HCT116 (cell line): Measurements from ENCODE around the gene CDH10. TPM values are rescaled to one million over a fixed set of nuclear protein-coding genes. Genes with fewer than 3 reads are reported as not detected.

Experiments
- ATAC-seq: fragments of 200-7000 bp; cut with Tn5 transposase; 2 replicates; pipeline ENCODE4 v1.9.1; 2020; ENCODE audit warnings: mild to moderate bottlenecking, moderate library complexity
- BruUV-seq: library from RNA; stranded (reverse); fragments of 400-500 nt; replicated peaks from 2 replicates; lab custom pipeline; 2021; lab: Mats Ljungman, UMichigan
- CTCF ChIA-PET: fragments of 300-600 bp; sonication (Branson Sonifier 250); formaldehyde crosslinking; loops from one replicate; lab custom pipeline; 2021; ENCODE audit warnings: antibody characterized with exemption; lab: Charles Lee
- POLR2A ChIA-PET: fragments of 300-600, 350-600 bp; sonication (Branson Sonifier 250); formaldehyde crosslinking; loops from one replicate; lab custom pipeline; 2021; ENCODE audit warnings: antibody characterized with exemption; lab: Charles Lee
- RAD21 ChIA-PET, 2 experiments: fragments of 300-600 bp; sonication (Branson Sonifier 250); formaldehyde crosslinking; loops; one replicate each; lab custom pipeline; 2023; ENCODE audit warnings: low total read pairs in 2 of 2; ENCODE audit not compliant: uncharacterized antibody in 2 of 2, unreplicated experiment in 2 of 2, low non-redundant PET in 1 of 2; lab: Charles Lee
- DNase-seq: peaks from one replicate; pipeline ENCODE4 v3.0.0-alpha.2; 2010; ENCODE audit warnings: low read depth, low spot score
- H2AFZ ChIP-seq: fragments of 200-600 bp; shearing (Covaris generic), sonication (generic); 2 replicates; pipeline ENCODE4 v1.6.1; 2017; ENCODE audit warnings: low read depth, mixed run types, mixed read lengths, antibody characterized with exemption, low read length; ENCODE audit not compliant: poor library complexity, severe bottlenecking
- H3K27ac ChIP-seq: 2 replicates; pipeline ENCODE4 v1.5.1; 2012; ENCODE audit warnings: low read depth, low read length
- H3K27me3 ChIP-seq: fragments of 200-600 bp; sonication (generic); 2 replicates; pipeline ENCODE4 v1.6.1; 2016; ENCODE audit warnings: mixed run types, low read length, mixed read lengths; ENCODE audit not compliant: insufficient read depth
- H3K36me3 ChIP-seq, 2 experiments: fragments of 200-500 bp in 1 of 2; fragments of 200-600 bp in 1 of 2; sonication (Bioruptor generic) in 1 of 2; sonication (generic) in 1 of 2; 2 replicates each; pipeline versions ENCODE4 v1.5.1 to v1.6.1; 2014 to 2016; ENCODE audit warnings: low read length in 2 of 2, inconsistent platforms in 1 of 2, mixed read lengths in 1 of 2, mixed run types in 1 of 2; ENCODE audit not compliant: insufficient read depth in 2 of 2, control insufficient read depth in 1 of 2
- H3K4me1 ChIP-seq, 2 experiments: fragments of 200-600 bp in 1 of 2; sonication (generic) in 1 of 2; 2 replicates each; pipeline versions ENCODE4 v1.5.1 to v1.6.1; 2012 to 2017; ENCODE audit warnings: low read length in 2 of 2, inconsistent platforms in 1 of 2, mild to moderate bottlenecking in 1 of 2, mixed read lengths in 1 of 2, mixed run types in 1 of 2, moderate library complexity in 1 of 2; ENCODE audit not compliant: insufficient read depth in 2 of 2, control insufficient read depth in 1 of 2
- H3K4me2 ChIP-seq: fragments of 200-600 bp; sonication (generic); 2 replicates; pipeline ENCODE4 v1.6.1; 2017; ENCODE audit warnings: mixed run types, low read length, mixed read lengths
- H3K4me3 ChIP-seq, 2 experiments: fragments of 200-600 bp in 1 of 2; sonication (generic) in 1 of 2; replicated peaks in 1 of 2; 2 replicates each; pipeline ENCODE4 v1.5.1; 2011 to 2016; ENCODE audit warnings: low read length in 2 of 2, control low read depth in 1 of 2, low read depth in 1 of 2, mild to moderate bottlenecking in 1 of 2, mixed read lengths in 1 of 2, mixed run types in 1 of 2
- H3K79me2 ChIP-seq: fragments of 200-600 bp; sonication (generic); 2 replicates; pipeline ENCODE4 v1.6.1; 2017; ENCODE audit warnings: mild to moderate bottlenecking, mixed run types, low read length, moderate library complexity, mixed read lengths; ENCODE audit not compliant: insufficient read depth
- H3K9ac ChIP-seq: fragments of 200-600 bp; sonication (generic); 2 replicates; pipeline ENCODE4 v1.6.1; 2016; ENCODE audit warnings: low read length, mixed read lengths
- H3K9me2 ChIP-seq: fragments of 200-600 bp; sonication (generic), shearing (Covaris generic); 2 replicates; pipeline ENCODE4 v1.6.1; 2017; ENCODE audit warnings: mixed run types, mild to moderate bottlenecking, moderate library complexity; ENCODE audit not compliant: insufficient read depth
- H3K9me3 ChIP-seq, 2 experiments: fragments of 200-500 bp in 1 of 2; fragments of 200-600 bp in 1 of 2; sonication (Bioruptor generic) in 1 of 2; sonication (generic) in 1 of 2; 2 replicates each; pipeline ENCODE4 v1.6.1; 2014 to 2017; ENCODE audit warnings: low read length in 2 of 2, mixed read lengths in 2 of 2, inconsistent platforms in 1 of 2, low read depth in 1 of 2, mild to moderate bottlenecking in 1 of 2, mixed run types in 1 of 2, moderate library complexity in 1 of 2; ENCODE audit not compliant: control insufficient read depth in 1 of 2, insufficient read depth in 1 of 2
- H4K20me1 ChIP-seq: fragments of 200-600 bp; sonication (generic), shearing (Covaris generic); 2 replicates; pipeline ENCODE4 v1.6.1; 2017; ENCODE audit warnings: mixed run types, mild to moderate bottlenecking, moderate library complexity; ENCODE audit not compliant: insufficient read depth
- CBX3 ChIP-seq: IDR thresholded peaks from 2 replicates; pipeline ENCODE4 v1.6.1; 2012; ENCODE audit warnings: low read depth
- CEBPB ChIP-seq: IDR thresholded peaks from 2 replicates; pipeline ENCODE4 v1.6.1; 2012; ENCODE audit warnings: low read depth
- CTCF ChIP-seq, 3 experiments: fragments of 200-600 bp in 1 of 3; sonication (generic) in 1 of 3; IDR thresholded peaks in 2 of 3; conservative IDR thresholded peaks in 1 of 3; 2 replicates each; pipeline ENCODE4 v1.5.1; 2012 to 2017; ENCODE audit warnings: low read depth in 2 of 3, low read length in 2 of 3, antibody characterized with exemption in 1 of 3, borderline replicate concordance in 1 of 3, control low read depth in 1 of 3, mild to moderate bottlenecking in 1 of 3, mixed read lengths in 1 of 3, mixed run types in 1 of 3, moderate library complexity in 1 of 3; ENCODE audit not compliant: insufficient read depth in 1 of 3
- EGR1 ChIP-seq: IDR thresholded peaks from 2 replicates; pipeline ENCODE4 v1.6.1; 2012; ENCODE audit warnings: low read depth
- POLR2A ChIP-seq: IDR thresholded peaks from 2 replicates; pipeline ENCODE4 v1.7.0; 2011; ENCODE audit warnings: borderline replicate concordance; ENCODE audit not compliant: insufficient read depth, insufficient read length; ENCODE audit errors: extremely low read depth
- POLR2AphosphoS5 ChIP-seq: IDR thresholded peaks from 2 replicates; pipeline ENCODE4 v1.6.1; 2011; ENCODE audit warnings: mild to moderate bottlenecking, low read depth, low read length, moderate library complexity
- SRF ChIP-seq: IDR thresholded peaks from 2 replicates; pipeline ENCODE4 v1.6.1; 2012; ENCODE audit warnings: low read depth
- TCF7L2 ChIP-seq: IDR thresholded peaks from 2 replicates; pipeline ENCODE4 v1.7.0; 2011; ENCODE audit warnings: borderline replicate concordance, inconsistent platforms; ENCODE audit not compliant: insufficient read depth, insufficient read length; ENCODE audit errors: extremely low read depth
- ZNF274 ChIP-seq: fragments of 200-500 bp; sonication (Bioruptor generic); IDR thresholded peaks from 2 replicates; pipeline ENCODE4 v1.6.1; 2014; ENCODE audit warnings: mild to moderate bottlenecking, low read depth, low read length, inconsistent platforms
- intact Hi-C: fragments of 100-400 bp; cut with micrococcal nuclease; formaldehyde crosslinking; loops from 2 replicates; pipeline ENCODE4 v1.10.0; 2022
- total RNA-seq: library from RNA; stranded (reverse); gene quantifications from one replicate; pipeline ENCODE4 v1.2.1, GENCODE V29; 2021; ENCODE audit not compliant: unreplicated experiment
- TF ChIP-seq, protein P1 (sequence below): IDR thresholded peaks from 2 replicates; pipeline ENCODE4 v1.6.1; 2012; ENCODE audit warnings: low read depth
- TF ChIP-seq, protein P2 (sequence below): IDR thresholded peaks from 2 replicates; pipeline ENCODE4 v1.6.1; 2012
- TF ChIP-seq, protein P3 (sequence below): IDR thresholded peaks from 2 replicates; pipeline ENCODE4 v1.6.1; 2011; ENCODE audit warnings: mild to moderate bottlenecking, low read length, moderate library complexity; ENCODE audit not compliant: insufficient replicate concordance; ENCODE audit errors: extremely low read depth

The CDH10 gene
- total RNA-seq, 1 experiment from 2014 or later: not detected

GRCh38 chr5:24624872-24625271 is 19.9 kb downstream of the CDH10 start:
- ChIA-PET POLR2A (no interaction called here), CTCF (no interaction called here), RAD21 (no interaction called here)
- no peak overlapping the region for H3K4me2 ChIP-seq
- H3K4me1 ChIP-seq: no peaks in the 10 kb centered on the region
- no peaks in the 10 kb centered on the region for H3K36me3 ChIP-seq
- no peaks in the 10 kb centered on the region for H3K27me3 ChIP-seq
- H4K20me1 ChIP-seq: no peaks in the 10 kb centered on the region
- H3K9me2 ChIP-seq: no peaks in the 10 kb centered on the region
- H3K9ac ChIP-seq: no peak overlapping the region
- no peak overlapping the region for H2AFZ ChIP-seq
- ATAC-seq (no peak), DNase-seq (no peak)
- no peaks in the 10 kb centered on the region for H3K79me2 ChIP-seq
- no peak overlapping the region for H3K4me3 ChIP-seq
- no TSS peak for BruUV-seq
- intact Hi-C loops: no loop called here
- no peak overlapping the region for H3K27ac ChIP-seq
- H3K9me3 ChIP-seq: peaks cover 0 to 29% of the 10 kb centered on the region in 2 experiments; a peak in 2 of 4 replicates
- TF ChIP-seq POLR2AphosphoS5: no peak
- TF ChIP-seq CTCF (IDR thresholded peaks at IDR 0.05 in 2 of 3, conservative IDR thresholded peaks at IDR 0.05 in 1 of 3; ENCODE audit: borderline replicate concordance in 1 of 3, insufficient read depth in 1 of 3, low read depth in 2 of 3, low read length in 2 of 3): no peak
- TF ChIP-seq CEBPB: no peak
- TF ChIP-seq, protein P1, sequence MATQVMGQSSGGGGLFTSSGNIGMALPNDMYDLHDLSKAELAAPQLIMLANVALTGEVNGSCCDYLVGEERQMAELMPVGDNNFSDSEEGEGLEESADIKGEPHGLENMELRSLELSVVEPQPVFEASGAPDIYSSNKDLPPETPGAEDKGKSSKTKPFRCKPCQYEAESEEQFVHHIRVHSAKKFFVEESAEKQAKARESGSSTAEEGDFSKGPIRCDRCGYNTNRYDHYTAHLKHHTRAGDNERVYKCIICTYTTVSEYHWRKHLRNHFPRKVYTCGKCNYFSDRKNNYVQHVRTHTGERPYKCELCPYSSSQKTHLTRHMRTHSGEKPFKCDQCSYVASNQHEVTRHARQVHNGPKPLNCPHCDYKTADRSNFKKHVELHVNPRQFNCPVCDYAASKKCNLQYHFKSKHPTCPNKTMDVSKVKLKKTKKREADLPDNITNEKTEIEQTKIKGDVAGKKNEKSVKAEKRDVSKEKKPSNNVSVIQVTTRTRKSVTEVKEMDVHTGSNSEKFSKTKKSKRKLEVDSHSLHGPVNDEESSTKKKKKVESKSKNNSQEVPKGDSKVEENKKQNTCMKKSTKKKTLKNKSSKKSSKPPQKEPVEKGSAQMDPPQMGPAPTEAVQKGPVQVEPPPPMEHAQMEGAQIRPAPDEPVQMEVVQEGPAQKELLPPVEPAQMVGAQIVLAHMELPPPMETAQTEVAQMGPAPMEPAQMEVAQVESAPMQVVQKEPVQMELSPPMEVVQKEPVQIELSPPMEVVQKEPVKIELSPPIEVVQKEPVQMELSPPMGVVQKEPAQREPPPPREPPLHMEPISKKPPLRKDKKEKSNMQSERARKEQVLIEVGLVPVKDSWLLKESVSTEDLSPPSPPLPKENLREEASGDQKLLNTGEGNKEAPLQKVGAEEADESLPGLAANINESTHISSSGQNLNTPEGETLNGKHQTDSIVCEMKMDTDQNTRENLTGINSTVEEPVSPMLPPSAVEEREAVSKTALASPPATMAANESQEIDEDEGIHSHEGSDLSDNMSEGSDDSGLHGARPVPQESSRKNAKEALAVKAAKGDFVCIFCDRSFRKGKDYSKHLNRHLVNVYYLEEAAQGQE: no peak
- TF ChIP-seq SRF: no peak
- TF ChIP-seq, protein P2, sequence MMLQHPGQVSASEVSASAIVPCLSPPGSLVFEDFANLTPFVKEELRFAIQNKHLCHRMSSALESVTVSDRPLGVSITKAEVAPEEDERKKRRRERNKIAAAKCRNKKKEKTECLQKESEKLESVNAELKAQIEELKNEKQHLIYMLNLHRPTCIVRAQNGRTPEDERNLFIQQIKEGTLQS: no peak
- no peak for TF ChIP-seq TCF7L2
- no peak for TF ChIP-seq ZNF274
- TF ChIP-seq EGR1: no peak
- no peak for TF ChIP-seq POLR2A
- TF ChIP-seq CBX3: no peak
- TF ChIP-seq, protein P3, sequence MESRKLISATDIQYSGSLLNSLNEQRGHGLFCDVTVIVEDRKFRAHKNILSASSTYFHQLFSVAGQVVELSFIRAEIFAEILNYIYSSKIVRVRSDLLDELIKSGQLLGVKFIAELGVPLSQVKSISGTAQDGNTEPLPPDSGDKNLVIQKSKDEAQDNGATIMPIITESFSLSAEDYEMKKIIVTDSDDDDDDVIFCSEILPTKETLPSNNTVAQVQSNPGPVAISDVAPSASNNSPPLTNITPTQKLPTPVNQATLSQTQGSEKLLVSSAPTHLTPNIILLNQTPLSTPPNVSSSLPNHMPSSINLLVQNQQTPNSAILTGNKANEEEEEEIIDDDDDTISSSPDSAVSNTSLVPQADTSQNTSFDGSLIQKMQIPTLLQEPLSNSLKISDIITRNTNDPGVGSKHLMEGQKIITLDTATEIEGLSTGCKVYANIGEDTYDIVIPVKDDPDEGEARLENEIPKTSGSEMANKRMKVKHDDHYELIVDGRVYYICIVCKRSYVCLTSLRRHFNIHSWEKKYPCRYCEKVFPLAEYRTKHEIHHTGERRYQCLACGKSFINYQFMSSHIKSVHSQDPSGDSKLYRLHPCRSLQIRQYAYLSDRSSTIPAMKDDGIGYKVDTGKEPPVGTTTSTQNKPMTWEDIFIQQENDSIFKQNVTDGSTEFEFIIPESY: no peak
